Lung microvascular endothelial cell (primary cell): ENCODE measurements around the gene WSB1. TPM values are rescaled to one million over a fixed set of nuclear protein-coding genes. Genes with fewer than 3 reads are reported as not detected.
A peak's percentile ranks its signal among the peaks of the same experiment; 100 is the strongest.

ENCODE experiments used
- DNase-seq, 2 donors: peaks; one replicate each; pipeline versions ENCODE4 v3.0.0 to v3.0.0-alpha.2; 2010; ENCODE audit warnings: low read depth in 2 of 2
- total RNA-seq: library from RNA; depleted of rRNA; stranded (reverse); fragments of >200 nt; gene quantifications from 2 replicates; pipeline ENCODE4 v1.2.1, GENCODE V29; 2014

The WSB1 gene
- total RNA-seq, 1 donor from 2014 or later = 276 TPM

DNA sequence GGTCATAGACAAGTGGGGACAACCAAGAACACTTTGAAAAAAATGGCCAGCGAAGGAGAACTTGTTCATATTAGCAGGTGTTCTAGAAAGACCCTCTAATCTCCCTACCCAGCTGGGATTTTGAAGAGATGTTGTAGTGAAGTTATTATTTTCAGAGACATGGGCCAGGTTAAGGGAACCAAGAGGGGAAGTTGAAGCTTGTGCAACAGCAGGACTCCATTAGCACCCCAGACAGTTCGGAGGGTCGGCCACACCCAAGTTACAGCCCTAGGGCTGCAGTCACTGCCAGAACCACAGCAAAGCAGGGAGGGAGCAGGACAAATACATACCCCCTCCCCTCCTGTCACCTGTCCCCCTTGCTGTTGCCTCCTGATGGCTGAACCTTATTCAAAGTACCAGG, 42.3 kb downstream of the WSB1 start:
- DNase-seq = no peak

DNA sequence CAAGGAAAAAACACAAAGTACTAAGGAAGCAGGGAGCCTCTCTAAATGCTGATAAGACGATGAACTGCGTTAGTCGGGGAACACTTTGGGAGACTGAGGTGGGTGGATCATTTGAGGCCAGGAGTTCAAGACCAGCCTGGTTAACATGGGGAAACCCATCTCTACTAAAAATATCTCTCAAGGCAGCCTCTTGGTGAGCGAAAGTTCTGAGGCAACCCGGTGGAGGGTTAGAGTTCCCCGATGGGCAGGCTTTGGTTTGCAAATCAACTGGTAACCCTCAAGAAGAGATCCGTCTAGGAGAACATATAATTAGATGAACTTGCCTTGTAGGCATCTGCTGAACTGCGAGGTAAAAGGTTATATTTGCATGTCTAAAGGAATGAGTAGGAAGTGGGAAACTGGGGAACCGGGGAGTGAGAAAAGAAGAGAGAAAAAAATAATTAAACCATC, 44.6 kb downstream of the WSB1 start:
- DNase-seq = no peak

DNA sequence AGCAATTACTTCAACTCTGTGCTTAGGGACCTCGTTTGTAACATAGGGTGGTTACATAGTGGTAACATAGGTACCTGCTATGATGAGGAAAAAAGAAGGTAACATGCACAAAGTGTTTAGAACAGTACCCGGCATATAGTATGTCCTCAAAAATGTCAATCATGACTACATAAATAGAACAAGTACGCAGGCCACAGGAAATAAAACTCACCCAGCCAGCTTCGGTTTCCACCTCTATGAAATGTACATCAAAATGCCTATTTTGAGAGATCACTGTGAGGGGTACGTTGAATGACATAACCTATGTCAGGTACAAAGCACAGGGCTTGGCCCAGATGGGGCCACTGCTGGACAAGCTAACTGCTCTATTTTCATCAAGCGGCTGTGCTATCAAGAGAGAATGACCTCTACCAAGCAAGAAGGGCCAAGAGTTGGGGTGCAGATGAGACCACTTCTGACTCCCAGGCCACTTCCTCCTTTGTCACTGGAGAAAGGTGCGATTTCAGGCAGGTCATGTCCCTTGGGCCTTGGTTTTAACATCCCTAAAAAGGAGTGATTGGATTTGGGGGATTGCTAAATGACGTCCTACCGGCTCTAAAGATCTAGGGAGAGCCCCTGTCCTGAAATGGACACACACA, 45.4 kb downstream of the WSB1 start:
- DNase-seq = no peak

DNA sequence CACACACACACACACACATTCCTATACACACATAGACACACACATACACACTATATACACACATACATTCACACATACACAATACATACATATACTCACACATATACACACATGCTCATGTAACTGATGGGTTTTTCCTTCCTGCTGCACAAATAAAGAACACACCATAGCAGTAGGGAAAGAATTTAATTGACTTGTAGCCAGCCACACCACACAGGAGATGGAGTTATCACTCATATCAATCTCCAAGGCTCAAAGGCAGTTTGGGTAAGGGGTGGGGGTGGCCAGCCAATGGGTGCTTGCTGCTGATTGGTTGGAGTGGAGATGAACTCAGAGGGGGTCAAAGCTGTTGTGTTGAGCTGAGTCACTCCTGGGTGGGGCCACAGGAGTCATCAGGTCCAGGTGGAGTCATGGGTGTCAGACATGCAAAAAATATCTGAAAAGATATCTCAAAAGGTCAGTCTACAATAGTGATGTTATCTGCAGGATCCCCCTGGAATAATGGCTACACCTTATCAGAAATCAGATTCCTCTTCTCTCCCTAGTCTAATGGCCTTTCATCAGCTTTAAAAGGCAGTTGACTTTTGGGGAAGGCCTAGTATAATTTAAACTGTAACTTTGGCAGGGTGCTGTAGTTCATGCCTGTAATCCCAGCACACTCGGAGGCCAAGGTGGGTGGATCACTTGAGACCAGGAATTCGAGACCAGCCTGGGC, 46.1 kb downstream of the WSB1 start:
- peak in 1 of 2 donors; percentile 19 for DNase-seq

DNA sequence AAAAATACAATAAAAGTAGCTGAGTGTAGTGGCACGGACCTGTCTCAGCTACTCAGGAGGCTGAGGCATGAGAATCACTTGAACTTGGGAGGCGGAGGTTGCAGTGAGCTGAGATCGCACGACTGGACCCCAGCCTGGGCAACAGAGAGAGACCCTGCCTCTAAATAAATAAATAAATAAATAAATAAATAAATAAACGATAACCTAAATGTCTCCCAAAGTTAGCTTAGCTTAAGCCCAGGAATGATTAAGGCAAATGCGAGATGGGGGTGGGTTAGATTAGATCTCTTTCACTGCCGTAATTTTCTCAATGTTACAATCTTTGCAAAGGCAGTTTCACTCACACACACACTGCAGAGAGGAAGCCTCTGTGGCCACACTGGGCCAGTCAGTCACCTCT, 46.7 kb downstream of the WSB1 start:
- no peak for DNase-seq

DNA sequence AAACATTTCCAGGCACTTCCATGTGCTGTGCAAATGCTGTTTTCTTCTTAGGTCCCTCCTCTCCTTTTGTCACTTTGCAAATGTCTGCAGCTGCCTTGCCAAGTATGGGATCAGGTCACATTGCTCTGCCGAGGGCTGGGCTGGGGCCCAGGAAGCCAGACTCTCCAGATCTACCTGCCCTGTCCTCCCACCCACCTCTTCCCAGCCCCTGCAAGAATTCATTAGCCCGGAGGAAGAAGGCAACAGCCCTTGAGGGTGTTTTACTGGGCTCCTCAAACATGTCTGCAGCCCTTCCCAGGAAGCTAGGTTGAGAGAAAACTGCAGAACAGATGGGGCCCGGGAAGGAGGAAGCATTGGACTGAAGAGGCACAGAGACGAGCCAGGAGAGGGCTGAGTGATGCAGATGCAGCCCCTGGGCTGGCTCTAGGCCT, 47.1 kb downstream of the WSB1 start:
- no peak for DNase-seq

DNA sequence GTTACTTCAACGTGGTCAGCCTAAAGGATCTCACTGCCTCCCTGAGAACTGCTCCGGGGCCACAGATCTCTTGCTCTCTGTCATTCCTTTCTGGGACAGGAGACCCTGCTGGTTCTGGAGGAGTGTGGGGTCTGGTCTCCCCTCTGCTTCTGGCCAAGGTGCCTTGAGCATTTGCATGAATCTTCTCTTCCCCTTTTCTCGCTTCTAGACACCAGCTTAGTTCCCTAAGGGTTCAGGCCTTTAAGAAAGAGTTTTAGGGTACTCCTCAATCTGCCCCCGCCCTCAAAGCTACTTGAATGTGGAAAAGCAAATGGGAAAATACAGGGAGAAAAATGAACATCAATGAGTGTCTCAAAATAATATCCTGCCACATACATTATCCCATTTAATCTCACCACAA, 48.1 kb downstream of the WSB1 start:
- no peak for DNase-seq

DNA sequence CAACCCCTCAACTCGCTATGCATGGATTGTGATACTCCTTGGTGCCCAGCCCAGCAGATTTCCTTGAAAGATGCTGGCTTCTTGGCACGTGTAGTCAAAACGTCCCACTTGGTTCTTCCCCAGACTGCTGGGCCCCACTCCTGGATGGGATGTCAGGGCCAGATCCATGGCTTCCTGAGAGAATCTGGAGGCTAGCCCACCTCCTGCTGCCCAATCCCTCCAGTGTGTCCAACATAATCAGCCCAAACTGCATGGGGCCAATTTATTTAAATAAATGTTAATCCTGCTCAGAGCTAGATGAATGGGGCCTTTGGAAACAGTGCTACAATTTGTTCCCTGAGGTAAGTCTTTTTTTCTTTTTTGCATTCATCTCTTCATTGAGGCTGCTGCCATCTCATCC, 49.4 kb downstream of the WSB1 start:
- DNase-seq = no peak

DNA sequence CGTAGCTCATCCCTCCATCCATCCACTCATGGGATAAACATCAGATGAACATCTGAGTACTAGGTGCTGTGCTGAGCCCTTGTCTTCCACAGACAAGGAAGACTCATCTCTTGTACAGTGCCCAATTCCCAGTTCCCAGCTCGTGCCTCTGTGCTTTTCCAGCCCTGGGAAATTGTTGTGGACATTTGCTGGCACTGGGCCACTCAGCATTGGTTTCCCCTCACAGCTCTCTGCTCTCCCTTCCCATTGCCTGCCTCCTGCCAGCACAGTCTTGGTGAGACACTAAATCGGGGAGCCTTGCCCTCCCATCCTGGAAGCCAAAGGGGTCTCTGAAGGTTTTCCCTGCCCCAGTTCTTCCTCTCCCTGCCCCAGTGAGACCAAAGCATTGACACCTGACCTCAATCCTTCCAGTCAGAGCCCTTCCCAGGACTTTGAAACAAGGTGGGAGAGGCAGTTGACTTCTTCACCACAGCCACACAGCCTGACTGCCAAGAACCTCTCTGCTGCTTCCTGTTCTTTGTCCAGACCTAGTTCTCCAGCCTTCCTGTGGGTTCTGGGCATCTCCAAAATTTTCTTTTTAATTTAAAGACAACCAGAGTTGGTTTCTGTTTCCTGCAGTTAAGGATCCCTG, 50.2 kb downstream of the WSB1 start:
- DNase-seq = peak; percentile 77 to 85

DNA sequence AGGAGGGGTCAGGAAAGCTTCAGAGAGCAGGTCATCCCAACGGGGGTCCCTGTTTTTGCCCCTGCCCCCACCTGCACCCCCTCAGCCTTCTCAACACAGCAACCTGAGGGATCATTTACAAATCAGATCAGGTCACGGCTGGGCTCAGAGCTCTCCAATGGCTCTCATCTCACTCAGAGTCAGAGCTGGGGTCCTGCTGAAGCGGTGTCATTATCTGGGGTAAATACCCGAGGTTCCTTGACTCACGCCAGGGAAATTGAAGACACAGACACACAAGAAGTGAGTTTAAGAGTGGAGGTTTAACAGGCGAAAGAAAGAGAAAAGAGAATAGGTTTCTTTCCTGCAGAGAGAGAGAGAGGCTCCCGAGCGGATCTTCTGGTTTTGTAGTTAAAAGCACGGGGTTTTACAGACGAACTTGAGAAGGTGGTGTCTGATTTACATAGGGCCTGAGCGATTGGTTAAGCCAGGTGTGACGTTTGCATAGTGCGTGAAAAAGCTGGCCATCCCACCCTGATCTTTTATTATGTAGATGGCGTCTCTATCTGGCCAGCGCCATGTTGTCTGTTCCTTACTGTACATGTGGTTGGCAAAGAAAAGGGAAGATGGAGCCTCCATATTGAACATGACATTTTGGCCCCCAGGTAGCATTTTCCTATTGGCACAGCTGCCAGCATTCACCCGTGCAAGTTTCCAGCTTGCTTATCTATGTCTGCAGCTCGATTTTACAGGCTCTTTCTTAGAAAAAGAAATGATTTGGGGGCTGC, 51.4 kb downstream of the WSB1 start:
- no peak for DNase-seq

DNA sequence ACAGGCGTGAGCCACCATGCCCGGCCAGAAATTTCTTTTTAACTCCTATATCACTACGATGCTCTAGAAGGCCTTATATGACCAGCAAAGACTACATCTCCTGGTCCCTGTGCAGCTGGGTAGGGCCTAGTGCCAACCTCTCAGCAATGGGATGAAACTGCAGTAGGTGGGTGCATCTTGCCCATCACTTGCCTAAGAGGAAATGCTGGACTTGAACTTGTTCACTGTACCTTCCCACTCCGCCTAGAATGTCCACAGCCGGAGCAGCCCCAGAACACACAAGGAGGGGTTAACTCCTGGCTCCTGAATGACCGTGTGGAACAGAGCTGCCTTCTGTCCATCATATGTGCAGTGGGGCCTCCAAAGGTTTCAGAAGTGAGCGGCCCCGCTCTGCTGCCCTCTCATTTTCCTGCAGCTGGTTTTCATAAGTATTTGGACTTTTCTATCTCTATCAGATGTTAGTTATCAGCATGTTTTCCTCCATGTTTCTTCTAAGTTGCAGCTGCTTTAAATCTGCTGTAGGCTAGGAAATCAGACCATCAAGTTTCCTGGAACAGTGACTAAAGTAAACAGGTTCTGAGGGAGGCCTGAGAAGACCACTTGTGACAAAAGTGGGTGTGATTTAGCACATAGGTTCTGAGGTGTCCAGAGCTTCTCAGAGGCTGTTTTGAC, 52.5 kb downstream of the WSB1 start:
- DNase-seq = peak in 1 of 2 donors; percentile 62

DNA sequence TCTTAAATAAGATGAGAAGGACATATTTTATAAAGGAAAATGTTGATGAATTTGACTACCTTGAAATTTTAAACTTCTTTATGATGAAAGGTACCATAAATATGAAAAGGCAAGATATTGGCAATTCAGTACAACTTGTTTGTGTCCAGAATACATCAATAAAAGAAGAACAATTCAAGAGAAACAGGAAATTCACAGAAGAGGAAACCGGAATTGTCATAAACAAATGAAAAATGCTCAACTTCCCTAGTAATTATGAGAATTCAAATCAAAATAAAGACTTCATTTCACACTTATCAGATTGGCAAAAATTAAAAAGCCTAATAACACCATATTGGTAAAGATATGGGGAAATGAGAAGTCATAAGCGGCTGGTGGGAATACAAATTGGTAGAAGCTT, 54.3 kb downstream of the WSB1 start:
- peak; percentile 43 to 52 for DNase-seq

DNA sequence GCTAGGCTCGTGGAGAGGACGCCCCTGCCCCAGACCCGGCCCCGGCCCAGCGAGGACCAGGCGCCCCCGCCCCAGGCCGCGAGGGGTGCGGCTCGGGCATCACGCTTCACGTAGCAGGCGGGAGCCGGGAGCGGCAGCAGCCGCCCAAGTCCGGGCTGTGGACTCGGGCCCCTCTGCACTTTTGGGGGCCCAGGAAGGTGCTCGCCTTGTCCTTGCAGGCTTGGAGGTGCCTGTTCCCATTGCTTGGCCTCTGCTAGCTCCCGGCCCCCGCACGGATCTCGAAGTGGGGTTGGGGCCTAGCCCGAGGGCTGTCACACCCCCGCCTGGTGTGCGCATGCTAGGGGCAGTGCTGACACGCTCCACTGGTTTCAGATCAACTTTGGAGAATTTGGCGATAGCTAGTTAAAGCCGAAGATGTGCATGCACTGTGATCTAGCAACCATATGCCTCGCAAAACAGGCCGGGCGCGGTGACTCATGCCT, 55.7 kb downstream of the WSB1 start:
- no peak for DNase-seq

DNA sequence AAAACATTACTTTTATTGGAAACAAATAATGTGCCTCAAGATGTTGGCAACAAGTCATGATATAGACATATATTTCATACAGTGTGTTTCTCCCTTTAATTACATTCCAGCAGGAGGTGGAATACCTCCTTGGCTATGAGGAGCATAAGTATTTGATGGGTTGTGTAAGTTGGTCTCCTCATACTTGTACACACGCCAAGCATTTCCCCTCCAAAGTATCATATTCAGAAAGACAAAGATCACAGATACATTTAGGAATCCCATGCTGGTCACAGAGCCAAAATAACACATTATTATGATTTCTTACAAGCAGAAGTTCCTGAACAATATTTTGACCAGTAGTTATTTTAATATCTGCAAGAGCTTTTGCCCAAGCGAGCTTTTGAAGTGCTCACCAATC, 57.8 kb downstream of the WSB1 start:
- no peak for DNase-seq

DNA sequence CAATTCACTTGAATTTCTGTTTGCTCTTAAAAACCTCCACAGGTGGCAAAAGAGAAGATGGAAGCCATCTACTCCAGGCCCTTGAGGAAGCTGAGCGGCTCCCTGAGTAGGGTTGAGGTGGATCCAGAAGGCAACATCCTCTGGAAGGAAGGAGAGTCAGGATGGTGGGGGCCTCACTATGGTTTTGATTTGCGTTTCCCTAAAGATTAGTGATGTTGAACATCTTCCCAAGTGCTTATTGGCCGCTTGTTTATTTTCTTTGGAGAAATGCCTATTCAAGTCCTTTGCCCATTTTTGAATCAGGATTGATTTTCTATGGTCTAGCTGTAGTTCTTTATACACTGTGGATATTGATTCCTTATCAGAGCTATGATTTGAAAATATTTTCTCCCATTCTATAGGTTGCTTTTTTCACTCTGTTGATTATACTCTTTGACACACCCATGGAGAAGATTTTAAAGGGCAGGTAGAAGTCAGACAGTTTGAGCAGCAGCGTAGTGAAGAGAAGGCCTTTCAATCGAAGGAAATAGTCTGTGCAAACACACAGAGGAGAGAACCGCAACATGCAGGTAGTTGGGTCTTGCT, 58.6 kb downstream of the WSB1 start:
- DNase-seq = peak; percentile 27 to 55

DNA sequence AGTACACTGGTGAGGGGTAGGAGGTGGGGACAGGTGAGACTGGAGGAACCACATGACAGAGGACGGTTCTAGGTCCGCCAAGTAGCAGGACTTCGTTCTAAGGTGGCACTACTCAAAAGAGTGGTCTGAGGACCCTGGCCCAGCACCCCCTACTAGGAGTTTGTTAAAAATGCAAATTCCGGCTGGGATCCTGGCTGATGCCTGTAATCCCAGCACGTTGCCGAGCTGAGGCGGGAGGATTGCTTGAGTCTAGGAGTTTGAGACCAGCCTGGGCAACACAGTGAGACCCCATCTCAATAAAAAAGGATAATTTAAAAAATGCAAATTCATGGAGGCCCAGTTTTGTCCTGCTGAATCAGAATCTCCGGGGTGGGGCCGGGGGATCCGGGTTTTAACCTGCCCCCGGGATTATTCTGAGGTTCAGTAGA, 59.1 kb downstream of the WSB1 start:
- DNase-seq = peak in 1 of 2 donors; percentile 26

DNA sequence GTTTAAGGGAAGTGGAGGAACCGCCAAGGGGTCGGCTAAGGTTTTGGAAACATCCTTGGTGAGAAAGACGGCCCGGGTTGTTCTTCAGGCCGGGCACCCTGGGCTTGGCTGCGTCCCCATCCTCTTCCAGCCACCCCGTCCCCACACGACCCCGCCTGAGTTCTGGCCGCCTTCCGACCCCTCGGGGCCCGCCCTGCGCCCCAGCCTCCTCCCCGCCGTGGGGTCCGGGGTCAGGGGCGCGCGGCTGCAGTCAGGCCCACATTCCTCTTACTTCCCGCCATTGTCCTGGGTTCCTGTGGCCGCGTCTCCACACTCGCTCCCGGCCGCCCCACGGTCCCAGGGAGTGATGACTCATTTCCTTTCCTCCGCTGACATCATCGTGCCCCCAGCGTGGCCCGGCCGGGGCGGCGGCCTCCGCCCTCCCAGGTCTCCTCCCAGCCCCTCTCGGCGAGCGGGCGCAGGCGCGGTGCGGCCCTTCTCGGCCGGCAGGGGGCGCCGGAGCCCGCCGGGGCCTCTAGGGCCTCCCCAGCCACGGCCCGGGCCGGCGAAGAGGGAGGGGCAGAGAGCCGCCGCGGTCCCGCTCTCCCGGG, 59.6 kb downstream of the WSB1 start:
- peak; percentile 98 for DNase-seq

DNA sequence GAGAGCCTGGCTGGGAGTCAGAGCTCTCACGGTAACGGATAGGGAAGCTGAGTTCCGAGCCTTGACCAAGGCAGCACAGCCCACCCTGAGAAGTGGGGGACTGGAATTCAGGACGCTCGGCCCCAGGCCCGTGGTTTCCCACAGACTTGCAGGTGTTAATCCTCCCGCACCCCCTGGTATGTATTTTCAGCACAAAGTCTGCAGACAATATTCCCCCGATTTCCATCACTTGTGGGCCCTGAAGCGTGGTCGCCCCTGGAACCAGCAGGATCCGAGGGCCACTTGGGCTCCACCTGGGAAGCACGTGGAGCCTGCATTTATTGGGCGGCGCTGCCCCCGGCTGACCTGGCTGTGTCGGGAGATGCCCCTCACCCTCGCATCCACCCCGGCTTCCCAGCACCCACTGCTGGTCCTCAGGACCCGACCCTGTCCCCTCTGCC, 60.2 kb downstream of the WSB1 start:
- DNase-seq = no peak

DNA sequence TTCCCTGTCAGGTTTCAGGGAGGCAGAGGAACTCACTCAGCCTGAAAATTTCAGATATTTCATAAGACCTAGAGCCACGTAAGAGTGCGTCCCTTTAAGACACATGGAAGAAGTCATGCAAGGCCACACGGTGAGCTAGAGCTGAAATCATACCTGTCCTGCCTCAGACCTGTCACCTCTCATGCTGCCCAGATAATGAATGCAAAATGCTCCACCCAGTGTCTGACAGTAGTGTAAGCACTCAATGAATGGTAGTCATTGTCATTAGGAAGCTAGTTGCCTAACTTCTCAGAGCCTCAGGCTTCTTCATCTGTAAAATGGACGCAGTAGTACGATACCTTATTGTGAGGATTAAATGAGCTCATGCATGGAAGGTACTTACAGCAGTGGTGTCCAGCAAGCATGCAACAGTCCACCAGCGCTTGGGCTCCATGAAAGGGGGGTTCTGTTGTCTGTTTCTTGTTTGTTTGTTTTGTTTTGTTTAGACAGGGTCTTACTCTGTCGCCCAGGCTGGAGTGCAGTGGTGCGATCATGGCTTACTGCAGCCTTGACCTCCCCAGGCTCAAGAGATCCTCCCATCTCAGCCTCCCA, 60.7 kb downstream of the WSB1 start:
- peak; percentile 12 to 45 for DNase-seq

DNA sequence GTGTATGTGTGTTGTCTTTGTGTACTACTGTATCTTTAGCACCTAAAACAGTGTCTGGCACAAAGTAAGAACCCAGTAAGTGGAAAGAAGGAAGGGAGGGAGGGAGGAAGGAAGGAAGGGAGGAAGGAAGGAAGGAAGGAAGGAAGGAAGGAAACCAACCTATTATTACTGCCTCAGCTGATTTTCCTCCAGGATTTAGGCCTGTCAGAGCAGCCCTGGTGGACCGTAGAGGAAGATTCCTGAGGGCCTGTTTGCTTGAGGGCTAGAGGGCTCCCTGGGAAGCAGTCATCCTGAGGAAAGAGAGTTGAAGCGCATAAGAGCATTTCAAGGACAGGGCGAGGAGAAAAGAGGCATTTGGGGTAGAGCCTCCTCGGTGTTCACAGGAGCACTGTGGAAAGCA, 61.5 kb downstream of the WSB1 start:
- DNase-seq = no peak
